GM19468 (cell line): Measurements from ENCODE around the gene MKX.
"Not testable (repeated sequence)": the region's sequence is repeated elsewhere in the genome, so short reads cannot be mapped to it uniquely, and the experiment has no call there.

Experiments
- ATAC-seq: cut with Tn5 transposase; IDR thresholded peaks from one replicate; pipeline ENCODE4 v1.9.1; 2021; ENCODE audit warnings: mild to moderate bottlenecking, moderate library complexity, moderate number of reproducible peaks; ENCODE audit not compliant: unreplicated experiment; ENCODE audit errors: extremely low read depth

The MKX gene

DNA sequence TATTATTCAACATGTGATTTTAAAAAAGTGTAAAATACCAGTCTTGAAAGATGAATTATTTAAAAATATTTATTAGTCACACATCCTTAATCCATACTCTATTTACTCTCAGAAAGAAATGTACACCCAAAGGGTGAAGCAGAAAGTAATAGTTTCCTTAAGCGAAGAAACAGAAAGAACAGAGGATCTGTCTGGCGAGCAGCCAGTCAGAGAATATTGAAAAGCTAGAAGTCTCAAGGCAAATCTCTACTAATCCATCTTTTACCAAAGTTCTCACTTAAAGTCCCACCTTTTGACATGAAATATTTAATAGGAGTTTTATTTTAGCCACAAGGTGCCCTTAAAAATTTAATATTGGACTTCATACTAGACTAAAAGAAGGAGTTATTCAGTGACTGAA is 46.7 kb downstream of the MKX start:
- ATAC-seq = no peak

DNA sequence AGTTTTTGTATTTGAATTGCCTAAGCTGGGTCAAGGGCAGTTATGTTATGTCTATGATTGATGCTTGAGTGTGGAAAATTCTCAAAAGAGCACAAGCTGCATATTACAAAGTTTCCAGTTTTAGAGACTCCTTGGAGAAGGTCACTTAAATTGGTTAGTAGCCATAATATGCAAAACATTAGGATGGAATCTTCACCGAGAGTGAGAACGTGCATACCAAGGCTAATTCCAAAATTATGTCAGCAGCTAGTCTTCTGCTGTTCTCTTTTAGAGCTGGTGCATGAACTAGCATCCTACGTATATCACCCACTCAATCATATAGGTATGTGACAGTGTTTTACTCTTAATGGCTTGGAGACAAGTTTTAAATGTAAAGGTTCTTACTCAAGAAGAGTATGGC is 49.2 kb downstream of the MKX start:
- ATAC-seq = no peak

DNA sequence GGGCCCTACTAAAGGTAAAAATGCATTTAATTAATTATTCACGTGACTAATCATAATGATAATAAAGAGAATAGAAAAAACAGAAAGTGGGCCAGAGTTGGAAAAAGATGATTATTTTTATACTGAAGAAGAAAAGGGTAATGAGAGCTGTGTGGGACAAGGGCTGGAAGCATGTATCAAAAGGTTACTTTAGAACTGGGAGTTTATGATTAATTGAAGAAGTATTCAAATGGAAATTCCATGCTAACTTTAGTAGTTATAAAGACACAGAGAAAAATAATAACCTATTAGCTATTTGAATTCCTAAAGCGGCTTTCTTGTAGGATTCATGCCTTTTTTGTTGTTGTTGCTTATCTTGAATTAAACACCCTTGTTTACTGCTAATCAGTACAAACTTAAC is 49.9 kb downstream of the MKX start:
- ATAC-seq = no peak

DNA sequence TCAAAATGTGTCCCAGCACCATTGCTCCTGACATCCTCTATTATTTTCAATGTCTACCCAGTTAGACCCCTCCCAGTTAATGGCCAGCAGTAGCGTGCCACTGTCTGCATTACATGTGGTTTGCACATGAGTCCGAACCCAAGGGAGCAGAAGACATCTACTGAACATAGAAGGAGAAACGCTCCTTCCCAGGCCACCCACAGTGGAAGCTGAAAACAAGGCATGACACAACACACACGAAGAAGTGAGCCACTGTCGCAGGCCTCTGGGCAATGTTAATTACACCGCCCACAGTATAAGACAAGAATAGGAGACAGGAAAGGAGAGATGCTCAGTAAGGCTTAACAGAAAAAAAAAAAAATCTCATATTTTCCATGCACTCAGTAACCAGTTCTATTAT is 50.5 kb downstream of the MKX start:
- no peak for ATAC-seq

DNA sequence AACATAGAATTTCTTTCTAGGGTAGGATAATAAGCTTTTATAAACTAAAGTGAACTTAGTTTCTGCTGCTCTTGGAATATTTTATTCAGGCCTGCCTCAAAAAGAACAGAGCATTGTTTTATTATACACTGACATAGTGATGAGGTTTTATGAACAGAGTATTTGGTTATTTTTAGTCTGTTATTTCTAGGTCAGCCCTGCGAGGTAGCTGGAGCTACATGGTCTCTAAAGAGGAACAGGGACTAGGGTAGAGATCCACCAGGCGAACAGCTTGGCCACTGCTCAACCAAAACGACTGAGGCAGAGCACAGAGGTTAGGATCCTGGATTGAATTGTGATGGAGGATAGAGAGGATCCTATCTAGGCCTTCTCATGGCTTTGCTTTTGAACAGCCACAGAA is 53.0 kb downstream of the MKX start:
- no peak for ATAC-seq

DNA sequence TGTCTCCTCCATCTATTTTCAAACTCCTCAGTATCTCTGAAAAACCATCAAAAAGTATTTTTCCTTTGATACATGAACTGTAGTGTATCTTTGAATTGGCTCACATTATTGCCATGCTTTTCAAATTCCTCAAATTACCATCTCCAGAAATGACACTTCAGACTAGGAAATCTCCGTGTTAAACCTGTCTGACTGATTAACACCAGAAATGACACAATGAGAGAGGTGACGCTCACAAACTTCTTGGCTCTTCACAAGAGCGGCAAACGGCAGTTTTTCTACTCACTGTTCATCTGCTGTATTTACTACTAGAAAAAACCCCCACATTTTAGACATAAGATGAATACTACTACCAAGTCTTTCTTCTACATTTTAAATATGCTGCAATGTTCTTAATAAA is 56.6 kb downstream of the MKX start:
- no peak for ATAC-seq

DNA sequence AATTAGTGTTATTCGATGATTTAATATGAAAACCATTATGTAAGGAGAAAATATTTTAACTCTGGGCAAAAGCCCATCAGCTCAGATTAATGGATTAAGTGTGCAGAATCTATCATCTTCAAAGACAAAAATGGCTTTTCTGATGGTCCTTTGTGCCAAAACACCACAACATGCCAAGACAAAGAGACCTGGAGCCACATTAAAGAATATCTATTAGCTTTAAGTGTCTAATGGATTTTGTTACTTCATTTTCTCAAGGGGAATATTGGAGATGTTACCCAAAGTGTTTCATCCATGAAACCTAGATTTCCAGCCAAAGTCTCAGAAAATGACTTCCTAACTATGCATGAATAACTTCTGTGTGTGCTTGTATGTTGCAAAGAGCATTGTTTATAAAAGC is 57.3 kb downstream of the MKX start:
- ATAC-seq = no peak

DNA sequence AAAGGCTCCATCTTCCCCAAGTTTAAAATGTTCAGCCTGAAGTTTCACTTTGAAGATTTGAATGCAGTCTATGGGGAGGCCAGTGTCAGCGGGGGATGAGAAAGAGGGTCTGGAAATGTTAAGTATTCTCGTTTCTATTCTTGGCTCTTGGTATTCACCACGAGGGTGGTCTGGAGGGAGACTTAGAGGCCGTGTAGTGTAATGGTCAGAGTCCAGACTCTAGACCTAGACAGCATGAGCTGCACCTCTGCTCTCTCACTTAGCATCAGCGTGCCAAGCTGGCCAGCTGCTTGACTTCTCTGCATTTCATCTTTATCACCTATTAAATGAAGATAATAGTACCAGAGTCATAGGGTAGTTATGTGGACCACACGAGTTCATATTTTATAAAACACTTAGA is 57.9 kb downstream of the MKX start:
- ATAC-seq = no peak

DNA sequence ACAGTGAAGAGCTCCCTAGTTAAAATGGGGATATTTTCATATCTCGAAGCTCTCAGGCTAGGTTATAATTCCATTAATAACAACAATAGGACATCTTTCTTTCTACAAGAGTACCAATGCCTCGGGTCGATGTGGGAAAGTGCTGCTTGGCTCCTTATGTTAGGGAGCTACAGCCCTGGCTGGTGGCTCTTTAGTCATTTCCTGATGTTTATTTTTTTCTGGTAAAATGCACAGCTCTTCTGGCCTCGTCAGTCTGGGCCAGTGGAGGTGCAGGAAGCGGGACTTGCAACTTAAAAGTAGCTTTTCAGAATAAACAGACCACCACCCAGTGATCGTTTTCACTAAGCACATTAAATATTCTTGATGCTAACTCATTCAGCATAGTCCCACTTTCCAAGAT is 58.3 kb downstream of the MKX start:
- ATAC-seq = no peak

DNA sequence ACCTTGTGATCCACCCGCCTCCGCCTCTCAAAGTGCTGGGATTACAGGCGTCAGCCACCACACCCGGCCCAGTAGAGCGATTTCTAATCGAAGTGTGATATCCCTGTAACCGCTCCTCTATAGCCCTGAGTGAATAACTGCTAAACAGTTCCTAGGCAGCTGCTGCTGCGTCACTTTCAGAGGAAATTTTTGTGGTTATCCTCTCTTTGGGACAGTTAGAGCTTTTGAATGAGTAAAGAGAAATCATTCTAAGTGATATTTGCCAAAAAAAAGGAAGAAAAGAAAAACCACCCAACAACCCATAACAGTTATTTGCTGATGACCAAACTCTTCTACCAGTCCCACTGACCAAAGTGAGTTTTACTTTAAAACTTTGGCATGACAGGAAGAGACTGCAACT is 59.9 kb downstream of the MKX start:
- ATAC-seq = no peak

DNA sequence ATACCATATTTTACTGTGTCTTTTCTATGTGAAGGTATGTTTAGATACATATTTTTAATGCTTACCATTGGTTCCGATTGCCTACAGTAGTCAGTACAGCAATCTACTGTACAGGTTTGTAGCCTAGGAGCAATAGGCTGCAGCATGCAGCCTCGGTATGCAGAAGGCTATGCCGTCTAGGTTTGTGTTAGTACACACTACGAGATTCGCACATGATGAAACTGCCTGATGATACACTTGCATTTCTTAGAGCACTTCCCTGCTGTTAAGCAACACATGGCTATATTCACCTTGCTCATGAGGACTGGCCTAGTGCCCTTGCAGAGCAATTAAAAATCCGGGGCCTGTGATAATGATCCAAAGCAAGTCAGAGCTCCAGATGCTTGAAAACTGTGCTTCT is 62.4 kb downstream of the MKX start:
- ATAC-seq = no peak

DNA sequence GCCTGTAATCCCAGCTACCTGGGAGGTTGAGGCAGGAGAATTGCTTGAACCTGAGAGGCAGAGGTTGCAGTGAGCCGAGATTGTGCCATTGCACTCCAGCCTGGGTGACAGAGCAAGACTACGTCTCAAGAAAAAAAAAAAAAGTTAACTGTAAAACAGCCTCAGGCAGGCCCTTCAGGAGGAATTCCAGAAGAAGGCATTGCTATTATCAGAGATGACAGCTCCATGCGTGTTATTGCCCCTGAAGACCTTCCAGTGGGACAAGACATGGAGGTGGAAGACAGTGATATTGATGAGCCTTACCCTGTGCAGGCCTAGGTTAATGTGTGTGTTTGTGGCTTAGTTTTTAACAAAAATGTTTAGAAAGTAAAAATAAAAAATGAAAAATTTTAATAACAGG is 63.8 kb downstream of the MKX start:
- not testable (repeated sequence) for ATAC-seq

DNA sequence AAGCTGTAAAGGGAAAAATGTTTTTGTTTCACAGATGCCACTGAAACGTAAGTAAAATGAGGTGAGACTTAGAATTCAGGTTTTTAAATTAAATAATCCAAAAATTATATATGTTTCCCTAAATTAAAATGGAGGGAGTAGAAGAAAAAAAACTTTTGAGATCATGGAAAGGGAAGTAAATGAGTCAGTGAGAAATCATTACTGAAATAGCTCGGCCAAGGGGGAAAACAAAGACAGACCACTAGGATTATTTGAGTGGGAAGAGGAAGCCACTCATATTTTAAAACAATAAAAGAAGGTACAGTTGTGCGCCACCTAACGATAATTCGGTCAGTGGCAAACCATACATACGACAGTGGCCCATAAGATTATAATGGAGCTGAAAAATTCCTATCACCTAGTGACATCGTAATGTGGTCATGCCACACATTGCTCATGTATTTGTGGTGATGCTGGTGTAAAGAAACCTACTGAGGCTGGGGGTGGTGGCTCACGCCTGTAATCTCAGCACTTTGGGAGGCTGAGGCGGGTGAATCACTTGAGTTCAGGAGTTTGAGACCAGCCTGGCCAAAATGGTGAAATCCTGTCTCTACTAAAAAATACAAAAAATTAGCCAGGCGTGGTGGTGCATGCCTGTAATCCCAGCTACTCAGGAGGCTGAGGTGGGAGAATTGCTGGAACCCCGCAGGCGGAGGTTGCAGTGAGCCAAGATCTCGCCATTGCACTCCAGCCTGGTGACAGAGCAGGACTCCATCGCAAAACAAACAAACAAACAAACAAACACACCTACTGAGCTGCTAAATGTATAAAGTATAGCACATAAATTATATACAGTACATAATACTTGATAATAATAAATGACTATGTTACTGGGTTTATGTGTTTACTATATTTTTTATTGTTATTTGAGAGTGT is 64.7 kb downstream of the MKX start:
- ATAC-seq = no peak

DNA sequence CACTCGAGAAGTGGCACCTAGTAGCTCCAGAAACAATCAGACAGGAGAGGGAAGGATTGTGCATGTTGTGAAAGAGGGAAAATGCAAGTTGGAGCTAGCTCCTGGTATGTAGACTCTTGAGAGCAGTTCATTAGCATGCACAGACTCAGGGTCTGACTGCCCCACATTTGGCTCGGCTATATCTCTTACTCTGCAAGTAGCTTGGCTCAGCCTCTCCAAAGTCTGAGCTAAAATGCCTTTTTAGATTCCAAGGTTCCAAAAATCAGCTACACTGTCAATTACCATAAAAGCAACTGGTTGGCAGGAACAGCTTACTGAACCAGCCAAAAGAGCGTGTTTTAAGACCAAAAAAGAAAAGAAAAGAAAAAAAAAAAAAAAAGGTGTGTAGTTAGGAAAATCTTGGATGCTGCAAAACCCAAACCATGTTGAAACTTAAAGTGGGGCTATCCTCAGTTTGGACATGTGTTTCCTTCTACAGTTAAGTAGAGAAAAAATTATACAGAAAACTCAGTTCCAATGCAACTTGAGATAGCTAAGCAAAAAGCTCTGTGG is 65.5 kb downstream of the MKX start:
- ATAC-seq = no peak

DNA sequence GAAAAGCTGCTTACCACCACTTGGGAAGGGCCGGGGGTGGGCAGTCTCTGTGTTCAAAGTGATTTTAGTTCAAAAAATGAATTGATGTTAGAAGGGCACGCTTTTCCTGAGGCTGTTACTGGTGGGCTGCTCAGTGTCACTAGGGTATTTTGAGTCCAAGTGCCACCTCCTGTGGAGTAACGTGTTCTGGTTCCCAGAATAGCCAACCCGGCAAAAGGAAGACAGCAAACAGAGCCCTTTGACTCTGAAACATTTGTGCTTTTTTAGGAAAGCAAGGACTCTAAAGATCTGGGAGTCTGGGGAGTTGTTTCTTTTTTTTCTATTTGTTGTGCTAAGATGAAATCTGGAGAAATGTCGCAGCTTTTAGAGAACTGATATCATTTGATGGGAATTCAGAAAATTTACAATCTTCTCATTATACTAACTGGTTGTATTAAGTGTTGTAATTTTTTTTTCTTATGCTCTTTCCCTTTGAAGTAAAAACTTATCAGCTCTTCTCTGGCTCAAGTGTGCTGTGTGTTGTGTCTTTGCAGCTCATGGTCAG is 66.2 kb downstream of the MKX start:
- no peak for ATAC-seq

DNA sequence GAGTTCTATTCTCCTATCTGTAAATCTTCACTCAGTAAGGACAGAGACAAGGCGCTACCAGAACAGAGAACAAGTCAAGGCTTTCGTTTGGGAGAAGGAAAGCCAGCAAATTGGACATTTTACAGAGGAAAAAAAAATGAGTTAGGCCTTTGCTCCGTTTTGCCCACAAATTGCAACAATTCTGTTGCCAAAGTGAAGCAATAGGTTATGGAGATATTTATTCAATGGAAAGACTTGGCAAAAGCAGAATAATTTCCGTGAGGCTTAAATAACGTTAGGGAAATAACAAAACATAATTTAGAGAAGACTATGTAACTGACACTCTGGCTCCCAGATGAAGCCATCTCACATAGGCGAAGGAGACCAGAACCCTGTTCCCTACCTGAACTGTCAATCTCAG is 67.5 kb downstream of the MKX start:
- no peak for ATAC-seq

DNA sequence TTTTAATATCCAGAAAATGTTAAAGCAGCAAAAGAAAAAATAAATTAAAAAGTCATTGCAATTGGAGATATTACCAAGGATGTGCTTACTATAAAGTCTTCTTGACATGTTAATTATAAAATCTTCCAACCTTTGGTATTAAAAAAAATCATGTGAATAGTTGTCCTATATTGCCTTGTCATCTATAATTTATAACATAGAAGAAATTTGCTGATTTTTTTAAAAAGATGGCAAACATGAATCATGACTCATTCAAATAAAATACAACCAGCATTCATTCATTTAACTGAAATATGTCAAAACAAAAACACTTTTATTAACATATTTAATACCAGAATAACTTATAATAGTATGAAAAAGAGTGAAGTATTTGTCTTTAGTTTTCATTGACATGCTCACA is 72.6 kb downstream of the MKX start:
- ATAC-seq = no peak

DNA sequence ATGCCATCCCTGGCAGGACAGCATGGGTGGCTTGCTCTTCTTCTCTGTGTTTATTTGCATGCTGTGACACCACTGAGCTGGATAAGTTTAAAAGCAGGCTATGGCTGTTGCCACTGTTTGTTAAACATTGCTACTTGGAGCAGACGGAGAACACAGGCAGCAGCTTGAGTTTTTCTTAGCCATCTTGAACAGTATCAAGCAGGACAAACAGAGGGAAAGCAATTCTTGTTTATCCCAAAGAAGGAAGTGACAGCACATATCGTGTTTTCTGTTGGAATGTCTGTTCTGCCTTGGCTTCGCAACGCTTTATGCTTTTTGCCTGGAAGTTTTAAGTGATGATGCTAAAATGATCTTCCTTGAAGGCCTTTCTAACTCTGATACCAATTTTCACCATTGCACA is 73.8 kb downstream of the MKX start:
- no peak for ATAC-seq

DNA sequence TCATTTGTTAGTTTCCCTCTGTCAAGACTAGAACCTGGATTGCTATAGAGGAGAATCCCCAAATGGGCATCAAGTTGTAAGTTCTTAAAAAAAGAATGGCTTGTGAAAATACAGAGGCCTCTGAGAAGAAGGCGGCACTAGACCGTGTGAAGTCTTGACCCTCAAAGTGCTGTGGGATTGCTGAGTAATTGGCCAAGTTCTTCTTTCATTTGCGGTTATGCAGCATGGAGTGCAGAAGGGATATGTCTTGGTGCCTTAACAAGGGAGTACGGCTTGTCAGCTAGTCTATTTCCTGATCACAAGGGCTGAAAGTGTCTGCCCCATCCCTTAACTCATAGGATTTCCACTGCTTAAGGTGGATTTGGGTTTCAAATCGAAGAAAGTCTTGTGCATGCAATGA is 81.2 kb downstream of the MKX start:
- no peak for ATAC-seq

DNA sequence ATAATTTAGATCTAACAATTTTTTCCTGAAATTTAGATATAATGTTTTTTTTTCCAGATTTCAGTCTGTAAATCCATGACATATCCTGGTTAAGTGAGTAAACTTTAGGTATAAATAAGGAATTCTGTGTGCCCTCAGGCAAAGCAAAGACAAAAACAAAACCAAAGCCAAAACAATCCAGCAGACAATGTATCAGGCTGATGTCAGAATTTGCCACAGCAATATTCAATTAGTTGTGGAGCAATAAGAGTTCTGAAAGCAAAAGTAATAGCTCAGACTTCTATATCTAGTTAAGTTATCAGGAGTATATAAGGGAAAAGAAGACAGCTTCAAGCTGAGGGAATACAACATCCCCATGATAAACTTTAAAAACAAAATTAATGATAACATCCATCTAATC is 82.0 kb downstream of the MKX start:
- ATAC-seq = no peak

DNA sequence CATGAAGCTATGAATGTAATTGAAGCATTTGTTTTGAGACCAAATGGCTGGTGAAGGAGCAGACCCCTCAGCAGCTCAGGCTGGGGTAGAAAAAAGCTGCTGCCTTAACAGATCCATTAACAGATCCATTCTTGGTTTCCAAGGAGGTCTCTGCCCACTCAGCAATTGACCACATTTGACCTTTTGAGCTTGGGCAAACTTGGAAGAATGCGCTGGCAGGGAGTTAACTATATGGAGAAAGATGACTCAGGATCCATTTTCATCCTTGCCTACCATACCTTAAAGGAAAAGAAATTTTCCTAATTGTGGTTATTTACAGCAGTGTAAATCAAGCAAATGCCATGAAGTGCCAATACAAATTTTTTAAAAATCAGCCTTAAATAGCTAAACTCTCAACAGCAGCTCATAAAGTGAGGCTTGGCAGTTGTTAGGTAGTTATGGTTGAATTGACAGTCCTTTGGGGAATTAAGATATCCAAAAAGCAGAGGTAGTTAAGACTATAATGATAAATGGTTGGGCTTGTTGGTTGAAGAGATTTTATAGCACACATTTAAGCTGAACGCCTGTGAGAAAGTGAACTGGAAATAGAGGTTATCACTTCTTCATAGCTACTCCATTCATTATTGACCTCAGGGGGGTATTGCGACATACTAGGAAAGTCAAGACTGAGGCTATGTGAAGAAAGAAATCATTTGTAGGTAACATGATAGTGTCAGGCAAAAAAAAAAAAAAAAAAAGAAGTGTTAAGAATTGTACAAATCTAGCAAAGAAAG is 83.9 kb downstream of the MKX start:
- ATAC-seq = no peak
